ENCODE data around the gene IL17RC.
A peak's percentile ranks its signal among the peaks of the same experiment; 100 is the strongest.

IL17RC gene

DNA sequence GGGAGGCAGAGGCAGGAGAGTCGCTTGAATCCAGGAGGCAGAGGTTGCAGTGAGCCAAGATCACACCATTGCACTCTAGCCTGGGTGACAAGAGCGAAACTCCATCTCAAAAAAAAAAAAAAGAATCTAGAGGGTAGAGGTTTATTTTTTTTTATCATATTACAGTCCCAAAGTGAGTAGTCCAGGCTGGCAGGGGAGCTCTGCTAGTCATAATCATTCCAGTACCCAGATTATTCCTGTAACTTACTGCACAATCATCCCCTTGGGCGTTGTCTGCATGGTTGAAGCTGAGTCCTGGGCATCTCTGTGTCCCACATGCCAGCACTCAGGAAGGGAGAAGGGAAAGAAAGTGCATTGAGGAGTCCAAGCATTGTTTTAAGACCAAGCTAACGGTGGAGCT lies 25.3 kb downstream of the IL17RC start:
- H3K27ac Mint-ChIP-seq = no peak overlapping the region
- peaks cover 11% of the 10 kb centered on the region for H3K36me3 Mint-ChIP-seq (ENCODE audit: low read depth)

DNA sequence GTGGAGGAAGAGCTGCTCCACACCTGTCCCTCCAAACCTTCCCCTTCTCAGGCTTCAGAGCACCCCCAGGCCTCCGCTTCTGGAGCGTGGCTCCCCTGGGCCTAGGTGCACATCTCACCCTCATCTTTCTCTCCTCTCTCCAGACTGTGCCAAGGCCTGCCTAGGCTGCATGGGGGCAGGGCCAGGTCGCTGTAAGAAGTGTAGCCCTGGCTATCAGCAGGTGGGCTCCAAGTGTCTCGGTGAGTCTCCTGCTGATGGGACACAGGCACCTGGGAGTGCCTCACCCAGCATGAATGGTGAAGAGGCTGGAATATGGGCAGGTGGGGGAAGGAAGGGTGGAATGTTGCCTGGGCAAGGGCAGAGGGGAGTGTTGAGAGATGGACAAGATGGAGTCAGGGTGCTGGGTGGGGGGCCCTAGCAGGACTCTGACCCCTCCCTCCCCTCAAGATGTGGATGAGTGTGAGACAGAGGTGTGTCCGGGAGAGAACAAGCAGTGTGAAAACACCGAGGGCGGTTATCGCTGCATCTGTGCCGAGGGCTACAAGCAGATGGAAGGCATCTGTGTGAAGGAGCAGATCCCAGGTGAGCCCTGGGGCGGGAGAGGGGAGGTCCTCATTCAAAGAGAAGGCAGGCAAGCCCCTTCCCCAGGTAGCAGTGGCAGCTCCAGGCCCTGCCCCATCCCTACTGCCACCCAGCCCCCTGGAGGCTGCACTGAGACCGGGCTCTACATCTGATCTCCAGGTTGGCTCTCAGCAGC lies 26.2 kb downstream of the IL17RC start:
- no peak overlapping the region for H3K4me3 Mint-ChIP-seq
- peaks cover 9% of the 10 kb centered on the region for H3K4me1 Mint-ChIP-seq (ENCODE audit: low read depth)
- H3K27ac Mint-ChIP-seq = no peak overlapping the region
- H3K36me3 Mint-ChIP-seq (ENCODE audit: low read depth) = peaks cover 11% of the 10 kb centered on the region
- H3K27me3 Mint-ChIP-seq (ENCODE audit: low read depth) = no peaks in the 10 kb centered on the region
- H3K9me3 Mint-ChIP-seq = no peaks in the 10 kb centered on the region

More for the DNA sequence above, 25.3 kb downstream of the IL17RC start:
- peaks cover 9% of the 10 kb centered on the region for H3K4me1 Mint-ChIP-seq (ENCODE audit: low read depth)
- no peak overlapping the region for H3K4me3 Mint-ChIP-seq
- no peaks in the 10 kb centered on the region for H3K27me3 Mint-ChIP-seq (ENCODE audit: low read depth)
- no peaks in the 10 kb centered on the region for H3K9me3 Mint-ChIP-seq

DNA sequence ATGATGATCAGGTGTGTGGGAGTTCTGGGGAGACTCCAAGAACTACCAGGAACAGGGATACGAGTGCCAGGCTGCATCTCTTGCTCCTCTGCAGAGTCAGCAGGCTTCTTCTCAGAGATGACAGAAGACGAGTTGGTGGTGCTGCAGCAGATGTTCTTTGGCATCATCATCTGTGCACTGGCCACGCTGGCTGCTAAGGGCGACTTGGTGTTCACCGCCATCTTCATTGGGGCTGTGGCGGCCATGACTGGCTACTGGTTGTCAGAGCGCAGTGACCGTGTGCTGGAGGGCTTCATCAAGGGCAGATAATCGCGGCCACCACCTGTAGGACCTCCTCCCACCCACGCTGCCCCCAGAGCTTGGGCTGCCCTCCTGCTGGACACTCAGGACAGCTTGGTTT lies 27.4 kb downstream of the IL17RC start:
- peaks cover 11% of the 10 kb centered on the region for H3K36me3 Mint-ChIP-seq (ENCODE audit: low read depth)
- no peak overlapping the region for H3K4me3 Mint-ChIP-seq
- H3K27ac Mint-ChIP-seq = no peak overlapping the region
- H3K27me3 Mint-ChIP-seq (ENCODE audit: low read depth) = no peaks in the 10 kb centered on the region
- H3K9me3 Mint-ChIP-seq = no peaks in the 10 kb centered on the region
- peaks cover 9% of the 10 kb centered on the region for H3K4me1 Mint-ChIP-seq (ENCODE audit: low read depth)

DNA sequence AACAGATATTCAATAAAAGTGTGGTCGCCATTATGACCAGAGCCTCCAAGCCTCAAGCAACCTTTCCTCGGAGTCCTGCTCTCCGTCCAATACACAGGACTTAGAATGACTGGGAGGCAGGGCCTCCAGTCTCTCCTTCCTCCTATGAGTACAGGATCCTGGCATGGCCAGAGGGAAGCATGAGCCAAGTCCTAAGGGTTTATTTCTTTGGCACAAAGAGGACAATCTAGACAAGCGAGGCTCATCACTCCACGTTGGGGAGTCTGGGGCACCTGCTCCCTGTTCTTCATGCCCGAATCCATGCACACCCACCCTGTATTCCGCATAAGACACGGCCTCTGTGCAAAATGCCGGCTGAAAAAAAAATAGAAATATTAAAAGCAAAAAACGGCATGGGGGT lies 28.5 kb downstream of the IL17RC start:
- Mint-ChIP-seq H3K27me3 (ENCODE audit: low read depth) (no peaks in the 10 kb centered on the region), H3K4me1 (ENCODE audit: low read depth) (peaks cover 10% of the 10 kb centered on the region), H3K27ac (peak overlapping the region; percentile 15), H3K4me3 (peak overlapping the region; percentile 46), H3K36me3 (ENCODE audit: low read depth) (peaks cover 11% of the 10 kb centered on the region), H3K9me3 (no peaks in the 10 kb centered on the region)

DNA sequence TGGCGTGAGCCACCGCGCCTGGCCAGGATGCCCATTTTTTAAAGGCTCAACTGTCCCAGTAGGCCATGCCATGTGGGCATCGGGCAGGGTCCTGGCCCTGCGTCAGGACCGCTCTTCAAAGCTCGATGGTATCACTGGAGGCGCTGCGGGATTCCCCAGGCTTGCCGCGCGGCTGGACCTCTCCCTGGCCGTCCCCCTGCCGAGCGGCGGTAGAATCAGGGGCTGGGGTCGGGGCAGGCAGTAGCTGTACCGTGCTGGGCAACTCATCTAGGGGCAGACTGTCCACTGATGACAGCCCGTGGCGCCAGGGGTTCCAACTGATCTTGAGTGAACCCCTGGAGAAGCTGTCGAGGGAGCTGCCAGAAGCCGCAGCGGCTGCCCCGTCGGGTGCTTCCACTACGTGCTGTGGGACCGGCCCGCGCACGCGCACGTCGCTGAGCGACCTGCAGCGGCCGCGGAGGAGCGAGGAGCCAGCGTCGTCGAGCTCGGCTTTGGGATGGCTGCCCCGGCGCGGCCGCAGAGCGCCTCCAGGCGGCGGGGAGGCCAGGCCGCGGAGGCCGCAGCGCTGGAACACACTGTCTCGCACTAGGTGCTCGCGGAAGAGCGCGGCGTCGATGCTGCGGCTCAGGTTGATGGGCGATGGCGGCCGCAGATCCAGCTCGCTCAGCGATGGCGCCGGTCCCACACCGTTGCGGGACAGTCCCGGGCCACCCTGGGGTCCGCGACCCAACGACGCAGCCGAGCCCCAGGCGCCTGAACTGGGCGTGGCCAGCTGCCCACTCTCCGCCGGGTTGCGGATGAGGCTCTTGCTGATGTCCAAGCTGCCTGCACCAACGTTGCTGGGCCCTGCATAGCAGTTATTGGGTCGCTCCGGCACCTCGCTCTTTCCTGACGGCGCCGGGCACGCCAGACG lies 29.5 kb downstream of the IL17RC start:
- peak overlapping the region; percentile 83 for H3K4me3 Mint-ChIP-seq
- peaks cover 19% of the 10 kb centered on the region for H3K4me1 Mint-ChIP-seq (ENCODE audit: low read depth)
- H3K27ac Mint-ChIP-seq = peak overlapping the region; percentile 88
- H3K9me3 Mint-ChIP-seq = no peaks in the 10 kb centered on the region
- H3K27me3 Mint-ChIP-seq (ENCODE audit: low read depth) = no peaks in the 10 kb centered on the region
- peaks cover 8% of the 10 kb centered on the region for H3K36me3 Mint-ChIP-seq (ENCODE audit: low read depth)

DNA sequence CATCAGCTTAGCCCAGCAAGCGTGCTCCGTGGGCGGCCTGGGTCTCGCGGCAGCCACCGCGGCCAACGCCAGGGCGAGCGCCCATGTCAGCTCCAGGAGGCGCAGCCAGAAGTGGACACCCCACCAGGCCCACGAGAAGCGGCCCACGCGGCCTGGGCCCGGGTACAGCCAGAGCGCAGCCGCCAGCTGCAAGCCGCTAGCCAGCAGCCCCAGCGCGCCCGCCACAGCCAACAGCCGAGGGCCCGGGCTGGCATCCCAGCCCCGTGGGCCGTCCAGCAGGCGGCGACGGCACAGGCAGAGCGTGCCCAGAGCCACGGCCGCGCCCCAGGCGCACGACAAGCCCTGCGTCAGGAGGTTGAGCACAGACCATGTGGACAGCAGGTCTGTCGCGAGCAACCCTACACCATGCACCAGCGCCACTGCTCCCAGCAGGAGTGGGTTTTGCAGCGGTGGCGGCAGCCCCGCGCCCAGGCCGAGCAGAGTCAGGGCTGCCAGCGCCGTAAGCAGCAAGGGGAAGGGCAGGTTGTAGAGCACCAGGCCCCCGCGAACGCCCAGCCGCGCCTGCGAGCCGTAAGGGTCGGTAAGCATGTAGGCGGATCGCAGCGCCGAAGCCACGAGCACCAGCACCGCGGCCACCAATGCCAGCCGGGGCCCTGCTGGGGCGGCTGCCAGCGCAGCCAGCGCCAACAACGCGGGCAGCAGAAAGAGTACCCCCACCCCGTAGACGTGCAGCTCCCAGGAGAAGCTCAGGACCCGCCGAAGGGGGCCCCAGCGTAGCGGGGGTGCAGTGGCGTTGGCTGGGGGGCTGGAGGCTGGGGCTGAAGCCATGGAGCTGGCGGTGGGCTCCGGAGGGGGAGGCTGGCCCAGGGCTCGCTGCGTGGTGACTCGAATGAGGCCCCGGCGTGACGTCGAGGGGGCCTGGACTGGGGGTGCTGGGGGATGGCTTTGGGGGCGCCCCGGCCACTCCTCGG lies 30.4 kb downstream of the IL17RC start:
- H3K4me3 Mint-ChIP-seq = no peak overlapping the region
- no peaks in the 10 kb centered on the region for H3K9me3 Mint-ChIP-seq
- no peak overlapping the region for H3K27ac Mint-ChIP-seq
- H3K36me3 Mint-ChIP-seq (ENCODE audit: low read depth) = peaks cover 7% of the 10 kb centered on the region
- no peaks in the 10 kb centered on the region for H3K27me3 Mint-ChIP-seq (ENCODE audit: low read depth)
- H3K4me1 Mint-ChIP-seq (ENCODE audit: low read depth) = peaks cover 22% of the 10 kb centered on the region

DNA sequence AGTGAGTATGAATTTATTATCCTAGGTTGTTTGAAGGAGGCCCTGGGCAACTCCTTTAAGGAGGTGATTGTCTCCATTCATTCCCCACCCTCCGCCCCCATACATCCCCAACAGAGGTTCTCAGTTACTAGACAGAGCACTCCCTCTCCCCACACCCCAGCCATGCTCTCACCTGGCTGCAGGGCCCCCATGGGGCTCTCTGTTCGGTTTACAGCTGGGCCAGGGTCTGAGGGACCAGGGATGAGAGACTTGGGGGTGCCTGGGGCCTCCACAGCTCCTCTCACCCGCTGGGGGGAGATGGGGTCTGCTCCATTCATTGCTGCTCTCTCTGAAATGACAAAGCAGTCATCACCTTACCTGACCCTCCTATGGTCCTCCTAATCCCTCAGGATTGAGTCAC lies 31.7 kb downstream of the IL17RC start:
- Mint-ChIP-seq H3K4me3 (peak overlapping the region; percentile 14), H3K9me3 (no peaks in the 10 kb centered on the region), H3K27ac (no peak overlapping the region), H3K36me3 (ENCODE audit: low read depth) (peaks cover 6% of the 10 kb centered on the region), H3K4me1 (ENCODE audit: low read depth) (peaks cover 22% of the 10 kb centered on the region), H3K27me3 (ENCODE audit: low read depth) (no peaks in the 10 kb centered on the region)

DNA sequence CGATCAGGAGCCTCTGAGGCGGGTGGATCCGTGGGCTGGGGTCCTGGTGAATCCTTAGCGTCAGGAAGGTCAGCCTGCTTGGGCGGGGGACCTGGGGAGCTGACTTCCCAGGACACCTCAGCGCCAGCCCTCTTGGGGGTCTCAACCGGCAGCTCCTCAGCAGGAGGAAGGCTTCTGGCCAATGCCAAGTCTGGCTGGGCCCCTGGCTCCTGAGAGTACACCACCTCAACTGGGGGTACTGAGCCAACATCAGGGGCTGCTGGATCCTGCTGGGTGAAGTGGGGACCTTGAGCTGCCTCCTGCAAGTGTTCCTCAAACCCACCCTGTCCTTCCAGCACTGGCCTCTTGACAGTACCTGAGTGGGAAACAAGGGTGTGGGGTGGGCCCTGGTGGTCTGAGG lies 32.2 kb downstream of the IL17RC start:
- Mint-ChIP-seq H3K4me3 (no peak overlapping the region), H3K4me1 (ENCODE audit: low read depth) (peaks cover 22% of the 10 kb centered on the region), H3K27me3 (ENCODE audit: low read depth) (no peaks in the 10 kb centered on the region), H3K9me3 (no peaks in the 10 kb centered on the region), H3K36me3 (ENCODE audit: low read depth) (peaks cover 4% of the 10 kb centered on the region), H3K27ac (no peak overlapping the region)

DNA sequence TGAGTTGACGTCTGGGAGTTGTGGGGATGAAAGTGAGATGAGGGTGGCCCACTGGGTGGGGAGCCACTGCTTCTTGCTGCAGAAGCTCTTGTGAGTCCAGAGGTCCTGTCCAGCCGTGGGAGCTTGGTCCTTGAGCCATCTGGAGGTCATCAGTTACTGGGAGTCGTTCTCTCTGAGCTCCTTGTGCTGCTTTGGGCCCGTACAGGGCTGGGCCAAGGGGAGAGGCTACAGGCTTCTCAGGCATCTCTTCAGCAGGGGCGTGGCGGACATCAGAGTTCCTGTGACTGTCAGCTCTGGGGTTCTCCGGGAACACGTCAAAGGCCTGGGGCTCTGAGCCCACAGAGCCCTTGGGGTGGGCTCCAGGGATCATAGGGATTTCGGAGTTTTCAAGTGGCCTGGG lies 32.7 kb downstream of the IL17RC start:
- no peak overlapping the region for H3K27ac Mint-ChIP-seq
- H3K36me3 Mint-ChIP-seq (ENCODE audit: low read depth) = peaks cover 3% of the 10 kb centered on the region
- H3K27me3 Mint-ChIP-seq (ENCODE audit: low read depth) = no peaks in the 10 kb centered on the region
- H3K9me3 Mint-ChIP-seq = no peaks in the 10 kb centered on the region
- peaks cover 22% of the 10 kb centered on the region for H3K4me1 Mint-ChIP-seq (ENCODE audit: low read depth)
- H3K4me3 Mint-ChIP-seq = no peak overlapping the region

DNA sequence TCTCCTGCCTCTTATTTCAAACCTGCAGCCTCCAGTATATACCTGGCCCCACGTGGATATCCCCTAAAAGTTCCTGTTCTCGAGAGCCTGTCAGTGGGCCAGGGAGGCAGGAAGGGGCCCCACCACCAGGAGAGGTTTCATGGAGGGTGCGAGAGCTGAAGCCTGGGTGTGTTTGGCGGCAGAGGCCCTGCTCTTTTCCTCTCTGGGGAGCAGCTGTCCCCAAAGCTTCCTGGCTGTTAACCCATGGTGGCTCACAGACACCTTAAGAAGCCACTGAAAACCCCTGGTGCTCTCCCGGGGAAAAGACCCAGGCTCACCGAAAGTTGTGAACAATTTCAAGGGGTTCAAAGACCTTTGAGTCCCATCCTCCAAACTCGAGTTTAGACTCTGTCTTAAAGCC lies 34.2 kb downstream of the IL17RC start:
- Mint-ChIP-seq H3K36me3 (ENCODE audit: low read depth) (no peaks in the 10 kb centered on the region), H3K9me3 (no peaks in the 10 kb centered on the region), H3K4me1 (ENCODE audit: low read depth) (peaks cover 15% of the 10 kb centered on the region), H3K27me3 (ENCODE audit: low read depth) (no peaks in the 10 kb centered on the region), H3K4me3 (peak overlapping the region; percentile 89), H3K27ac (peak overlapping the region; percentile 52)

DNA sequence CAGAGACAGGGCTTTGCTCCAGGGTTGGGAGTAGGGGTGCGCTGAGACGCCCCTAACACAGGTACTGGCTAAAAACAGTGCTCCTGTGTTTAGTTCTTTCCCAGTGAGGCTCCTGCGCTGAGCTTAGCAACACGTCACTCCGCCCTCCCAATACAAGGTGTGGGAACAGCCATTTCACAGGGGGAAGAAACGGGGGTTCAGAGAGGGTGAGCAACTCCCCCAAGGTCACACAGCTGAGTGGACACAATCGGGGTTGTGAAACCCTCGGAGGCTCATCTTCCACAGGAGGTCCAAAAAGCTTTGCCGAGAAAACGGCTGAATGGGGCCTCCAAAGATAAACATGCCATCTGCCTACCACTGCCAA lies 34.7 kb downstream of the IL17RC start:
- H3K36me3 Mint-ChIP-seq (ENCODE audit: low read depth) = no peaks in the 10 kb centered on the region
- H3K27me3 Mint-ChIP-seq (ENCODE audit: low read depth) = no peaks in the 10 kb centered on the region
- H3K4me3 Mint-ChIP-seq = peak overlapping the region; percentile 89
- peak overlapping the region; percentile 65 for H3K27ac Mint-ChIP-seq
- peaks cover 13% of the 10 kb centered on the region for H3K4me1 Mint-ChIP-seq (ENCODE audit: low read depth)
- H3K9me3 Mint-ChIP-seq = no peaks in the 10 kb centered on the region

DNA sequence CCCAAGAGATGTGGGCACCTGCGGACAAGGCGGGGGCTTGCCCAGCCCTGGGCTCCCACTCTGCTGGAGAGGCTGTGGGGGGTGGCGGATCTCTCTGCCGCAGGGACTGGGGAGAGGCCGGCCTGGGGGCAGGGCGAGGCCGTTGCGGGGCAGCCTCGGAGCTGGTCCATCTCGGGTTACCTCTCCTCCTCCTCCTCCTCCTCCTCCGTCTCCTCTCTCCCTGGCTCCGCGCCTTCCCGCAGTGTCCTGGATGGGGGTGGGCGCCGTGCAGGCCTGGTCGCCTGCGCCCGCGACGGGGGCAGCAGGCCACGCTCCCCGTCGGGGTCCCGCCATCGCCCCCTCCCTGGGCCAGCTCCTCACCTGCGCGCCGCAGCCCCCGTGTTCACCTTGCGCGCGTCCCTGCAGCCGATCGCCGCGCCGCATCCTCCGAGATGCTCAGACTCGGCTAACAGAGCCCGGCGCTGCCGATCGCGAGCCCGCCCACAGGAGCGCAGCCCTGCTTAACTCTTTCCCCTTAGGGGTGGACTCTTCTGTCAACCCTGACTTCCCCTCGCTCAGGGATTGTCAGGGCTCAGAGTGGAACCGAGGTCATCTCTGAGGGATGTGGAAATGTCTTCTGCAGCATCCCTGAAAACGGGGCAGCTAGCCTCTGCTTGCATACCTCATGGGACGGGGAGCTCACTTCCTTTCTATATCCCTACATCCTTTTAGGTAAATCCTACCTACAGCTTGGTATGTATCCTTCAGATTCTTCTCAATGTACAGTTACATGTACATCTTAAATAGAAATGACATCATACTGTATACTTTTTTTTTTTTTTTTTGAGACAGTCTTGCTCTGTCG lies 35.3 kb downstream of the IL17RC start, which contains the start of gene PRRT3:
Gene PRRT3, minus strand, starts transcription at position 447 of the 844 bp plus-strand sequence. CDS start 2,293 bp downstream, outside the sequence.
- peak within 1 kb of the TSS; percentile 65 for H3K27ac Mint-ChIP-seq
- H3K27me3 Mint-ChIP-seq (ENCODE audit: low read depth) = no peaks in the 10 kb centered on the region
- peak within 1 kb of the TSS; percentile 89 for H3K4me3 Mint-ChIP-seq
- no peaks in the 10 kb centered on the region for H3K36me3 Mint-ChIP-seq (ENCODE audit: low read depth)
- peaks cover 13% of the 10 kb centered on the region for H3K4me1 Mint-ChIP-seq (ENCODE audit: low read depth)
- no peaks in the 10 kb centered on the region for H3K9me3 Mint-ChIP-seq

DNA sequence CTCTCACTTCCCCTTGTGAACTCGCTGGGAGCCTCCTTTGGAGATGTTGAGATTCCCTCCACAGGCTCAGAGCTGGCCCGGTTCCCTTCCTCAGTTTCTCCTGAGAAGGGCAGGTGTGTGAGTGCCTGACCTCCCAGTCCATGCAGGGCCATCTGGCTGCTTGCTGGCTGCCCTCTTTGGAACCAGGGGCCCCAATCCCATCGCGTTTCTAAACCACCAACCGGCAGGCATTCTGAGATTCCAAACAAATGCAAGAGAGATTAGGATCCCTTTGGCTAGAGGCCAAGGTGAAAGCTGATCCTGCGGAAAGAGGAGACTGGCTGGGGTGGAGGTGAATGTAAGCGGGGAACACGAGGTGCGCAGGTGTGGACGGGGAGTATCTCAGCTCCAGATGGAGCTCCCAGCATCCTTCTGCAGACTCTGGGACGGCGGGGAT lies 38.2 kb downstream of the IL17RC start:
- Mint-ChIP-seq H3K4me1 (ENCODE audit: low read depth) (peaks cover 13% of the 10 kb centered on the region), H3K27me3 (ENCODE audit: low read depth) (no peaks in the 10 kb centered on the region), H3K36me3 (ENCODE audit: low read depth) (no peaks in the 10 kb centered on the region), H3K4me3 (no peak overlapping the region), H3K9me3 (no peaks in the 10 kb centered on the region), H3K27ac (no peak overlapping the region)
